HCT116 (cell line): ENCODE data around the gene MSLN. TPM values are rescaled to one million over a fixed set of nuclear protein-coding genes. Genes with fewer than 3 reads are reported as not detected.

Source experiments
- ATAC-seq: fragments of 200-7000 bp; cut with Tn5 transposase; 2 replicates; pipeline ENCODE4 v1.9.1; 2020; ENCODE audit warnings: mild to moderate bottlenecking, moderate library complexity
- BruUV-seq: library from RNA; stranded (reverse); fragments of 400-500 nt; replicated peaks from 2 replicates; lab custom pipeline; 2021; lab: Mats Ljungman, UMichigan
- CTCF ChIA-PET: fragments of 300-600 bp; sonication (Branson Sonifier 250); formaldehyde crosslinking; loops from one replicate; lab custom pipeline; 2021; ENCODE audit warnings: antibody characterized with exemption; lab: Charles Lee
- POLR2A ChIA-PET: fragments of 300-600, 350-600 bp; sonication (Branson Sonifier 250); formaldehyde crosslinking; loops from one replicate; lab custom pipeline; 2021; ENCODE audit warnings: antibody characterized with exemption; lab: Charles Lee
- RAD21 ChIA-PET, 2 experiments: fragments of 300-600 bp; sonication (Branson Sonifier 250); formaldehyde crosslinking; loops; one replicate each; lab custom pipeline; 2023; ENCODE audit warnings: low total read pairs in 2 of 2; ENCODE audit not compliant: uncharacterized antibody in 2 of 2, unreplicated experiment in 2 of 2, low non-redundant PET in 1 of 2; lab: Charles Lee
- DNase-seq: peaks from one replicate; pipeline ENCODE4 v3.0.0-alpha.2; 2010; ENCODE audit warnings: low read depth, low spot score
- H2AFZ ChIP-seq: fragments of 200-600 bp; shearing (Covaris generic), sonication (generic); 2 replicates; pipeline ENCODE4 v1.6.1; 2017; ENCODE audit warnings: low read depth, mixed run types, mixed read lengths, antibody characterized with exemption, low read length; ENCODE audit not compliant: poor library complexity, severe bottlenecking
- H3K27ac ChIP-seq: 2 replicates; pipeline ENCODE4 v1.5.1; 2012; ENCODE audit warnings: low read depth, low read length
- H3K27me3 ChIP-seq: fragments of 200-600 bp; sonication (generic); 2 replicates; pipeline ENCODE4 v1.6.1; 2016; ENCODE audit warnings: mixed run types, low read length, mixed read lengths; ENCODE audit not compliant: insufficient read depth
- H3K36me3 ChIP-seq, 2 experiments: fragments of 200-500 bp in 1 of 2; fragments of 200-600 bp in 1 of 2; sonication (Bioruptor generic) in 1 of 2; sonication (generic) in 1 of 2; 2 replicates each; pipeline versions ENCODE4 v1.5.1 to v1.6.1; 2014 to 2016; ENCODE audit warnings: low read length in 2 of 2, inconsistent platforms in 1 of 2, mixed read lengths in 1 of 2, mixed run types in 1 of 2; ENCODE audit not compliant: insufficient read depth in 2 of 2, control insufficient read depth in 1 of 2
- H3K4me1 ChIP-seq, 2 experiments: fragments of 200-600 bp in 1 of 2; sonication (generic) in 1 of 2; 2 replicates each; pipeline versions ENCODE4 v1.5.1 to v1.6.1; 2012 to 2017; ENCODE audit warnings: low read length in 2 of 2, inconsistent platforms in 1 of 2, mild to moderate bottlenecking in 1 of 2, mixed read lengths in 1 of 2, mixed run types in 1 of 2, moderate library complexity in 1 of 2; ENCODE audit not compliant: insufficient read depth in 2 of 2, control insufficient read depth in 1 of 2
- H3K4me2 ChIP-seq: fragments of 200-600 bp; sonication (generic); 2 replicates; pipeline ENCODE4 v1.6.1; 2017; ENCODE audit warnings: mixed run types, low read length, mixed read lengths
- H3K4me3 ChIP-seq, 2 experiments: fragments of 200-600 bp in 1 of 2; sonication (generic) in 1 of 2; replicated peaks in 1 of 2; 2 replicates each; pipeline ENCODE4 v1.5.1; 2011 to 2016; ENCODE audit warnings: low read length in 2 of 2, control low read depth in 1 of 2, low read depth in 1 of 2, mild to moderate bottlenecking in 1 of 2, mixed read lengths in 1 of 2, mixed run types in 1 of 2
- H3K79me2 ChIP-seq: fragments of 200-600 bp; sonication (generic); 2 replicates; pipeline ENCODE4 v1.6.1; 2017; ENCODE audit warnings: mild to moderate bottlenecking, mixed run types, low read length, moderate library complexity, mixed read lengths; ENCODE audit not compliant: insufficient read depth
- H3K9ac ChIP-seq: fragments of 200-600 bp; sonication (generic); 2 replicates; pipeline ENCODE4 v1.6.1; 2016; ENCODE audit warnings: low read length, mixed read lengths
- H3K9me2 ChIP-seq: fragments of 200-600 bp; sonication (generic), shearing (Covaris generic); 2 replicates; pipeline ENCODE4 v1.6.1; 2017; ENCODE audit warnings: mixed run types, mild to moderate bottlenecking, moderate library complexity; ENCODE audit not compliant: insufficient read depth
- H3K9me3 ChIP-seq, 2 experiments: fragments of 200-500 bp in 1 of 2; fragments of 200-600 bp in 1 of 2; sonication (Bioruptor generic) in 1 of 2; sonication (generic) in 1 of 2; 2 replicates each; pipeline ENCODE4 v1.6.1; 2014 to 2017; ENCODE audit warnings: low read length in 2 of 2, mixed read lengths in 2 of 2, inconsistent platforms in 1 of 2, low read depth in 1 of 2, mild to moderate bottlenecking in 1 of 2, mixed run types in 1 of 2, moderate library complexity in 1 of 2; ENCODE audit not compliant: control insufficient read depth in 1 of 2, insufficient read depth in 1 of 2
- H4K20me1 ChIP-seq: fragments of 200-600 bp; sonication (generic), shearing (Covaris generic); 2 replicates; pipeline ENCODE4 v1.6.1; 2017; ENCODE audit warnings: mixed run types, mild to moderate bottlenecking, moderate library complexity; ENCODE audit not compliant: insufficient read depth
- EGR1 ChIP-seq: IDR thresholded peaks from 2 replicates; pipeline ENCODE4 v1.6.1; 2012; ENCODE audit warnings: low read depth
- ELF1 ChIP-seq: IDR thresholded peaks from 2 replicates; pipeline ENCODE4 v1.6.1; 2012; ENCODE audit warnings: low read depth, borderline replicate concordance
- POLR2AphosphoS5 ChIP-seq: IDR thresholded peaks from 2 replicates; pipeline ENCODE4 v1.6.1; 2011; ENCODE audit warnings: mild to moderate bottlenecking, low read depth, low read length, moderate library complexity
- RAD21 ChIP-seq: IDR thresholded peaks from 2 replicates; pipeline ENCODE4 v1.6.1; 2012; ENCODE audit warnings: low read depth, mild to moderate bottlenecking
- SIN3A ChIP-seq: IDR thresholded peaks from 2 replicates; pipeline ENCODE4 v1.6.1; 2012; ENCODE audit warnings: low read depth
- SP1 ChIP-seq: IDR thresholded peaks from 2 replicates; pipeline ENCODE4 v1.6.1; 2012; ENCODE audit warnings: low read depth
- SRF ChIP-seq: IDR thresholded peaks from 2 replicates; pipeline ENCODE4 v1.6.1; 2012; ENCODE audit warnings: low read depth
- TCF7L2 ChIP-seq: IDR thresholded peaks from 2 replicates; pipeline ENCODE4 v1.7.0; 2011; ENCODE audit warnings: borderline replicate concordance, inconsistent platforms; ENCODE audit not compliant: insufficient read depth, insufficient read length; ENCODE audit errors: extremely low read depth
- YY1 ChIP-seq: IDR thresholded peaks from 2 replicates; pipeline ENCODE4 v1.6.1; 2011; ENCODE audit warnings: low read length, low read depth, moderate library complexity, mild to moderate bottlenecking; ENCODE audit not compliant: insufficient replicate concordance; ENCODE audit errors: extremely low read depth
- ZFX ChIP-seq: fragments of 450-650 bp; IDR thresholded peaks from 2 replicates; pipeline ENCODE4 v1.6.1; 2017
- intact Hi-C: fragments of 100-400 bp; cut with micrococcal nuclease; formaldehyde crosslinking; loops from 2 replicates; pipeline ENCODE4 v1.10.0; 2022
- total RNA-seq: library from RNA; stranded (reverse); gene quantifications from one replicate; pipeline ENCODE4 v1.2.1, GENCODE V29; 2021; ENCODE audit not compliant: unreplicated experiment

The MSLN gene
- total RNA-seq, 1 experiment from 2014 or later = 40.9 TPM

DNA sequence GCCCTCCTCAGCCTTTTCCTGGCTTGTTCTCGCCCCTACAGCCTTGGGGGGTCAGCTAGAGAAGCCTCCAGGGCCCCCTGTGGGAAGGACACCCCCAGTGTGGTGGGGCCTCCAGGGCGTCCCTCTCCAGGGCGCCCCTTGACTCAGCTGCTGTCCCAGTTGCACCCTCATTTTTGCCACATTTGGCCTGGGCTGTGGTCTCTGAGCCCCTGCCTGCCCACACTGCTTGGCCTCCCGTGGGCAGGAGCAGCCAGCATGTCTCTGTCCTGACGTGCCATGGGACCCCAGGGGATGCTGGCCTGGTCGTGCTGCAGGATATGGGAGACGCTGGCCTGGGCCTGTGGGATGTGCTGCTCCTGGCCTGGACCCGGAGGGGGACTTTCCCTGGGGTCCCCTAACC is 32.9 kb downstream of the MSLN start:
- Histone ChIP-seq H3K27me3 (no peaks in the 10 kb centered on the region), H3K9me2 (no peaks in the 10 kb centered on the region), H3K27ac (no peak overlapping the region; the same call in 1 of the 2 replicates), H3K9ac (no peak overlapping the region), H3K9me3 (no peaks in the 10 kb centered on the region), H2AFZ (no peak overlapping the region), H3K4me3 (no peak overlapping the region), H3K79me2 (peaks cover 34% of the 10 kb centered on the region), H3K4me1 (peaks cover 16 to 39% of the 10 kb centered on the region in 2 experiments), H4K20me1 (no peaks in the 10 kb centered on the region), H3K4me2 (no peak overlapping the region), H3K36me3 (peaks cover 0 to 25% of the 10 kb centered on the region in 2 experiments; a peak in 3 of 4 replicates)
- TF ChIP-seq ZFX (no peak), SP1 (no peak)
- ATAC-seq = no peak
- intact Hi-C loops = no loop called here
- BruUV-seq = no TSS peak
- DNase-seq = no peak
- ChIA-PET CTCF (no interaction called here), POLR2A (no interaction called here), RAD21 (no interaction called here)

DNA sequence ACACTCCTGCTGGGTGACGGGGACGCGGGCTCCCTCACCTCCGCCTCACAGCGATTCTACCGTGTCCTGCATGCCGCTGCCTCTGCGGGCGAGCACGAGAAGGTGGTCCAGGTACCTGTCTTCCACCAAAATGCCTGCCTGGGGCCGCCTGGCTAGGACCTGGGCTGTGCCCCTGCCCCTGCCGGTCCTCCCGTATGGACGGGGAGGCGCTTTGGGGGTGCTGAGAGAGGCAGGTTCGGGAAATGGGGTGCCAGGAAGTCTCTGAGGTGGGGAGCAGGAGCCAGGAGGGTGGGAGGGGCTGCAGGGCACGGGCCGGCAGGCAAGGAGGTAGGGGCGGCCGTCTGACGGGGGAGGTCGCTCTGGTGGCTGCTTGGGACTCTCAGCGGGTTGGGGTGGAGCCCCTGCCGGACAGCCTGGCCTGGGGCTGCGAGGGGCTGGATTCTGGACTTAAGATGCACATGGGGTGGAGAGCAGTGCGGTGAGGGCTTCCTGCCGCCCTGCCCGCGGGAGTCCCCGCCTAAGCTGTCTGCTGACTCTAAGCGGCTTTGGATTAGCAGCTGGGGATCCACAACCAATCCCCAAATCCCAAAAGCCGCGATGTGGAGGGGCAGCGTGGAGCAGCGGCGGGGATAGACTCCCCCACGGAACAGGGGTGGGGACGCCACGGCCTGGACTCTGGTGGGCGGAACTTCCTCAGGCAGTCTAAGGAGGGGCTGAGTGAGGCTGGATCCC is 33.7 kb downstream of the MSLN start:
- TF ChIP-seq YY1 (no peak), SP1 (no peak), TCF7L2 (no peak), ELF1 (no peak), SIN3A (no peak), SRF (no peak), EGR1 (no peak), RAD21 (no peak), POLR2AphosphoS5 (no peak)
- no TSS peak for BruUV-seq
- no peak overlapping the region for H3K4me2 ChIP-seq
- no peak for DNase-seq
- H2AFZ ChIP-seq = no peak overlapping the region
- no peak for ATAC-seq
- POLR2A ChIA-PET = no interaction called here
- RAD21 ChIA-PET = no interaction called here
- no peak overlapping the region for H3K4me3 ChIP-seq
- peaks cover 15 to 38% of the 10 kb centered on the region in 2 experiments for H3K4me1 ChIP-seq
- CTCF ChIA-PET = interaction anchor here (2.0 kb wide), 1 partner anchor 82 kb away, joined by 9 read pairs; no protein-coding TSS in a partner anchor
- H3K27me3 ChIP-seq = no peaks in the 10 kb centered on the region
- H3K36me3 ChIP-seq = peaks cover 0 to 25% of the 10 kb centered on the region in 2 experiments; a peak in 3 of 4 replicates
- intact Hi-C loops = no loop called here
- H3K9me2 ChIP-seq = no peaks in the 10 kb centered on the region
- H3K9ac ChIP-seq = no peak overlapping the region
- no peaks in the 10 kb centered on the region for H4K20me1 ChIP-seq
- no peaks in the 10 kb centered on the region for H3K9me3 ChIP-seq
- peaks cover 26% of the 10 kb centered on the region for H3K79me2 ChIP-seq
- H3K27ac ChIP-seq = peak overlapping the region; percentile 5; the same call in 1 of the 2 replicates
